ENCODE results near the gene THEMIS2.

- TF ChIP-seq CTCF (IDR thresholded peaks at IDR 0.05) (no peak), POLR2A (IDR thresholded peaks at IDR 0.05) (no peak), EP300 (IDR thresholded peaks at IDR 0.05) (no peak)
Measured at GRCh38 chr1:27886744-27887143, 14.4 kb downstream of the THEMIS2 start.
